HPDE6-E6E7 (cell line): ENCODE data around the gene TSPAN9.

Source experiments
- DNase-seq: peaks from one replicate; pipeline ENCODE4 v3.0.0; 2011; ENCODE audit warnings: missing footprints; ENCODE audit errors: extremely low spot score

The TSPAN9 gene

GRCh38 chr12:3101309-3102024 lies 24.3 kb downstream of the TSPAN9 start:
- DNase-seq: no peak

GRCh38 chr12:3102771-3103410 lies 25.7 kb downstream of the TSPAN9 start:
- DNase-seq: no peak

GRCh38 chr12:3103806-3104205 lies 26.6 kb downstream of the TSPAN9 start:
- no peak for DNase-seq

- DNase-seq: no peak
These were observed 28.7 kb downstream of the TSPAN9 start for GRCh38 chr12:3105690-3106479.

- DNase-seq: no peak
These were observed 29.4 kb downstream of the TSPAN9 start for GRCh38 chr12:3106579-3106978.

- DNase-seq: no peak
These were observed 29.9 kb downstream of the TSPAN9 start for GRCh38 chr12:3107071-3107583.

- no peak for DNase-seq
These were observed 30.8 kb downstream of the TSPAN9 start for GRCh38 chr12:3107954-3108353.

GRCh38 chr12:3110578-3110977 lies 33.4 kb downstream of the TSPAN9 start:
- no peak for DNase-seq

- no peak for DNase-seq
These were observed 36.6 kb downstream of the TSPAN9 start for GRCh38 chr12:3113671-3114325.

- DNase-seq: no peak
These were observed 37.5 kb downstream of the TSPAN9 start for GRCh38 chr12:3114671-3115070.

- no peak for DNase-seq
These were observed 37.9 kb downstream of the TSPAN9 start for GRCh38 chr12:3115078-3115477.

GRCh38 chr12:3116106-3116844 lies 39.1 kb downstream of the TSPAN9 start:
- DNase-seq: no peak

GRCh38 chr12:3117144-3117581 lies 40.0 kb downstream of the TSPAN9 start:
- DNase-seq: no peak

GRCh38 chr12:3117591-3118015 lies 40.4 kb downstream of the TSPAN9 start:
- no peak for DNase-seq

GRCh38 chr12:3119192-3119755 lies 42.1 kb downstream of the TSPAN9 start:
- DNase-seq: no peak

GRCh38 chr12:3119756-3120601 lies 42.8 kb downstream of the TSPAN9 start:
- DNase-seq: no peak

GRCh38 chr12:3120701-3121100 lies 43.5 kb downstream of the TSPAN9 start:
- no peak for DNase-seq

GRCh38 chr12:3122841-3123678 lies 45.9 kb downstream of the TSPAN9 start:
- DNase-seq: no peak

- DNase-seq: no peak
These were observed 46.5 kb downstream of the TSPAN9 start for GRCh38 chr12:3123729-3124128.
